Fibroblast of skin of right quadriceps (primary cell): ENCODE results near the gene MIEF1.
"Not testable (repeated sequence)": the region's sequence is repeated elsewhere in the genome, so short reads cannot be mapped to it uniquely, and the experiment has no call there.

Source experiments
- DNase-seq: peaks from one replicate; pipeline ENCODE4 v3.0.0-alpha.2; 2013

MIEF1 gene

GRCh38 chr22:39517470-39517869, 15.4 kb downstream of the MIEF1 start:
- DNase-seq = no peak

DNA sequence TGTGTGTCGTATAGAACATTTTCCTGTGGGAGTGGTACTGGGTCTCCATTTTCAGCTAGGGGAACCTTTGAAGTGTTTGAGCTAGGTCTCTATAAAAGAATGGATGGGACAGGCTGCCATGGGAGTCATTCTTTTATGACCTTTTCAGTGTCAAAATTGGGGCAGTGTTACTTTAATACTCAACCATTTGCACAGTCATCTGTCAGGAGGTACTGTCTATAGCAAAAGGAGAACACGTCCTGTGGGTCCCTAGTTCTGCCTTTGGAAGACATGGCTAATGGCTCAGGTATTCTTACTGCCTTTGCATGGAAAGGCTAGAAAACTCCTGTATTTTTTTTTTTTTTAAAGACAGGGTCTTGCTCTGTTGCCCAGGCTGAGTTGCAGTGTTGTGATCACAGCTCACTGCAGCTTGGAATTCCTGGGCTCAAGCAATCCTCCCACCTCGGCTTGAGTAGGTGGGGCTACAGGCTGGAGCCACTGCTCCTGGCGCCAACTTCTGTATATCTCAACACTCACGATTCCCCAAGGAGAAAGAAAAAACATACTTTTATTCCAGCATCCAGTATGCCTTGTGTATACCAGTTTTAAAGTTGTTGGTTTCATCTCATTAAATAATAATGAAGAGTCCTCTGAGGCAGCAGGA, 16.2 kb downstream of the MIEF1 start:
- DNase-seq = no peak

DNA sequence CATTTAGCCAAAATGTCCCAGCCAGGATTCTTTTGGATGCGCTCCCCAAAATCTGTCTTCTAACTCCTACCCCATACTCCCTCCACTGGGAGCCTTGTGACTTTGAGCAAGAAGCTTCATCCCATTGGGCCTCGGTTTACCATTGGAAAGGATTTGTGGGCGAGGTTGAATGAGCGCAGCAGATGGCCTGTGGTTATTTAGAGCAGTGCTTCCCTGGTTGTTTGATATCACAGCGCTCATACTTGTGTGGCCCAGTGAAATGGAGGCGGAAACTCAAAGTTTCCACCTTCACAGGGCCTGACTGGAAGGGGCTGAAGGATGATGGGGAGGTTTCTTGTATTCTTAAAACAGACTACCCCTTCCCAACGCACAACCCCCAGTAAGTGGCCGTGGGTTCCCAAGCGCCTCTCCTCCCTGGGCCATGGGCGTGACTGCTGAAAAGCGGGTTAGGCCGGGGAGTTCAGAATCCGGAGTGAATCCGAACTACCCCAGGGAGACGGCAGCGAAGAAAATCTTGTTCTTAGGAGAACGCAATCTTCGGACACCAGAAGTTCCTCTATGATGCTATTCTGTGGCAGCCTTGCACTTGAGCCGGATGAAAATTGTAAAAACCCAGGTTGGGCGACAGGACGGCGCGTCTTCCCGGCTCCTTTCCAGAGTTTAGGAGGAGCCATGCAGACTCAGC, 17.0 kb downstream of the MIEF1 start:
- no peak for DNase-seq

GRCh38 chr22:39519681-39520225, 17.7 kb downstream of the MIEF1 start:
- DNase-seq = peak; percentile 59

DNA sequence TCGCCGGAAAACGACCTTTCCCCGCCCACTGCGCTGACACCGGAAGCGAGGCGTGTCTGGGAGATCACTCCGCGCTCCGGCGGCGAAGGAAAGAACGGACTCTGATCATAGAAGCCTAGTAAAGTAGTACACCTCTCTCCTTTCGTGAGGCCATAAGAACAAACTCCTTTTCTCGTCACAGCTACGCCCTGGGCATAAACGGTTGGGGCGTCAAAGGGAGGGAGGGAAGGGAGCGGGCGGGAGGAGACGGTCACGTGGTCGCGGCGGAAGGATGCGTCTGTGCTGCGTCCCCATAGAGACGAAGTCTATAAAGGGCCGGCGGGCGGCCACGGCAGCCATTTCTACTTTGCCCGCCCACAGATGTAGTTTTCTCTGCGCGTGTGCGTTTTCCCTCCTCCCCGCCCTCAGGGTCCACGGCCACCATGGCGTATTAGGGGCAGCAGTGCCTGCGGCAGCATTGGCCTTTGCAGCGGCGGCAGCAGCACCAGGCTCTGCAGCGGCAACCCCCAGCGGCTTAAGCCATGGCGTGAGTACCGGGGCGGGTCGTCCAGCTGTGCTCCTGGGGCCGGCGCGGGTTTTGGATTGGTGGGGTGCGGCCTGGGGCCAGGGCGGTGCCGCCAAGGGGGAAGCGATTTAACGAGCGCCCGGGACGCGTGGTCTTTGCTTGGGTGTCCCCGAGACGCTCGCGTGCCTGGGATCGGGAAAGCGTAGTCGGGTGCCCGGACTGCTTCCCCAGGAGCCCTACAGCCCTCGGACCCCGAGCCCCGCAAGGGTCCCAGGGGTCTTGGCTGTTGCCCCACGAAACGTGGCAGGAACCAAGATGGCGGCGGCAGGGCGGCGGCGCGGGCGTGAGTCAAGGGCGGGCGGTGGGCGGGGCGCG, 18.4 kb downstream of the MIEF1 start, which contains the start of gene ATF4:
ATF4 (plus strand) TSS at position 337 of the 880 bp plus-strand sequence. CDS start 884 bp downstream, outside the sequence.
- peak; percentile 100 for DNase-seq

DNA sequence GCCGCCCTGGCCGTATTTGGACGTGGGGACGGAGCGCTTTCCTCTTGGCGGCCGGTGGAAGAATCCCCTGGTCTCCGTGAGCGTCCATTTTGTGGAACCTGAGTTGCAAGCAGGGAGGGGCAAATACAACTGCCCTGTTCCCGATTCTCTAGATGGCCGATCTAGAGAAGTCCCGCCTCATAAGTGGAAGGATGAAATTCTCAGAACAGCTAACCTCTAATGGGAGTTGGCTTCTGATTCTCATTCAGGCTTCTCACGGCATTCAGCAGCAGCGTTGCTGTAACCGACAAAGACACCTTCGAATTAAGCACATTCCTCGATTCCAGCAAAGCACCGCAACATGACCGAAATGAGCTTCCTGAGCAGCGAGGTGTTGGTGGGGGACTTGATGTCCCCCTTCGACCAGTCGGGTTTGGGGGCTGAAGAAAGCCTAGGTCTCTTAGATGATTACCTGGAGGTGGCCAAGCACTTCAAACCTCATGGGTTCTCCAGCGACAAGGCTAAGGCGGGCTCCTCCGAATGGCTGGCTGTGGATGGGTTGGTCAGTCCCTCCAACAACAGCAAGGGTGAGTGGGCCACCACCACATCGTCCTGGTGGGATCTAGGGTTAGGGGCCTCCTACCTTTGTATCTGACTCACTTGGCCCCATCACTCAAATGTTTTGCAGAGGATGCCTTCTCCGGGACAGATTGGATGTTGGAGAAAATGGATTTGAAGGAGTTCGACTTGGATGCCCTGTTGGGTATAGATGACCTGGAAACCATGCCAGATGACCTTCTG, 19.2 kb downstream of the MIEF1 start:
- not testable (repeated sequence) for DNase-seq

DNA sequence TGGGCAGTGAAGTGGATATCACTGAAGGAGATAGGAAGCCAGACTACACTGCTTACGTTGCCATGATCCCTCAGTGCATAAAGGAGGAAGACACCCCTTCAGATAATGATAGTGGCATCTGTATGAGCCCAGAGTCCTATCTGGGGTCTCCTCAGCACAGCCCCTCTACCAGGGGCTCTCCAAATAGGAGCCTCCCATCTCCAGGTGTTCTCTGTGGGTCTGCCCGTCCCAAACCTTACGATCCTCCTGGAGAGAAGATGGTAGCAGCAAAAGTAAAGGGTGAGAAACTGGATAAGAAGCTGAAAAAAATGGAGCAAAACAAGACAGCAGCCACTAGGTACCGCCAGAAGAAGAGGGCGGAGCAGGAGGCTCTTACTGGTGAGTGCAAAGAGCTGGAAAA, 20.0 kb downstream of the MIEF1 start:
- not testable (repeated sequence) for DNase-seq

DNA sequence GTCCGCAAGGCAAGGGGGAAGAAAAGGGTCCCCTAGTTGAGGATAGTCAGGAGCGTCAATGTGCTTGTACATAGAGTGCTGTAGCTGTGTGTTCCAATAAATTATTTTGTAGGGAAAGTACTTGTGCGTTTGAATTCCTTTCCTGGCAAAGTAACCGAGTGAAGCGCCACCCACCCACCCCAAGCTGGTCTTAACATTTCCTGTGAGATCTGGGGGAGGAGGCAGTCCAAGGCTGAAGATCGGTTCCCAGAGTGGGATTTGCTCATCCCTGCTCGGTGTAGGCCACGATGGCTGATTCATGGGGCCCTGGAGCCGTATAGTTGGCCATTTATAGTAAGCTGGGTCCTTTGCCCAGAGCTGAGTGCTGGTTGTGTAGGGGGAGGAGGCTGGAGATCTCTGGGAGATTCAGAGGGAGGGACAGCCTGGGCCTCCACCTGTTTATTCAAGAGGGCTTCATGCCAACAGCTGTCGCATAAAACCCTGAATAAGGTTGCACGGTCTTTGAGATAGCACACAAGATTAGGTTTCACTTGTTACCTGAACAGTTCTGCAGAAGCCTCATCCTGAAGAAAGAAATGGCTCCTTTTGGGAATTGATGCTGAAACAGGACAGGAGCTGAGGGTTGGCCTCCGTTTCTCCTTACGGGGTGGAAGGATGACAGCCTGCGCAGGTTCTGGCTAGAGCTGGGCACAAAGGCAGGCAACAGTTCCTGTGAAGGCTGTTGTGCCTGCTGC, 20.6 kb downstream of the MIEF1 start:
- DNase-seq = peak; percentile 65

GRCh38 chr22:39524089-39524752, 22.1 kb downstream of the MIEF1 start:
- no peak for DNase-seq

DNA sequence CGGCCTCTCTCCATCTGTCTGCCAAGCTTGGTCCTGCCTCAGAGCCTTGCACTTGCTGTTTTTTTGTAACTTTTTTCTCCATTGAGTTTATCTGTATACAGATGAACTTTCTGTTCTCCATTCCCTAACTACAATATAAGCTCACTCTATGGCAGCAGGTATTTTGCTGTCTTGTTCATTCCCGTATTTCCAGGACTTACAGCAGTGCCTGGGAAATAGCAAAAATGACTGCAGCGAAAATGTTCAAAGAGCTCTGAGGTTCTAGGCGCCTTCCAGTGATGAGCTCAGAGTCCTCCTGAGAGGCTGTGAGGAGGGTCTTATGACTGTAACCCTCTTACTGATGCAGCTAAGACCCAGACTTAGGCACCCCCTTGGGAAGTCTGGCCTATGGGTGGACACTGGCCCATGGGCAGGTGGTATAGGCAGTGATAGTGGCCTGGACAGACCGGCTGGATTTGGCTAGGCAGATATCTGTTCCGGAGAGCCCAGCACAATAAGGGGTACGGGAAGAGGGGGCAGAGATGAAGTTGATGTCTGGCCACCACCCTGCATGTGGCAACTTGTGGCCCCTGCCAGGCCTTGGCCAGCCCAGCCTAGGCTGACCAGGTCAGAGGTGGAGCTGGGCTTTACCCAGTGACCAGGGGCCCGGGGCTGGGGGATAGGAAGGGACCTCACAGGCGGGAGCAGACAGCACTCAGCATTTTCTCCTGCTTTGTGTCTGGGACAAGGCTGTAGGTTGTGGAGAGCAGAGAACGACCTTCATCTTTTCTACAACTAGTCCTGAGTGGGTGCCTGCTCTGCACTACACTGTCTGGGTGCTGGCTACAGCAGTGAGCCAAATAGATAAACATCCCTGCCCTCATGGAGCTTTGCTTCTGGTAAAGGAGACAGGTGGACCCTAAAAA, 22.9 kb downstream of the MIEF1 start:
- DNase-seq = no peak

GRCh38 chr22:39525658-39525975, 23.5 kb downstream of the MIEF1 start:
- no peak for DNase-seq

DNA sequence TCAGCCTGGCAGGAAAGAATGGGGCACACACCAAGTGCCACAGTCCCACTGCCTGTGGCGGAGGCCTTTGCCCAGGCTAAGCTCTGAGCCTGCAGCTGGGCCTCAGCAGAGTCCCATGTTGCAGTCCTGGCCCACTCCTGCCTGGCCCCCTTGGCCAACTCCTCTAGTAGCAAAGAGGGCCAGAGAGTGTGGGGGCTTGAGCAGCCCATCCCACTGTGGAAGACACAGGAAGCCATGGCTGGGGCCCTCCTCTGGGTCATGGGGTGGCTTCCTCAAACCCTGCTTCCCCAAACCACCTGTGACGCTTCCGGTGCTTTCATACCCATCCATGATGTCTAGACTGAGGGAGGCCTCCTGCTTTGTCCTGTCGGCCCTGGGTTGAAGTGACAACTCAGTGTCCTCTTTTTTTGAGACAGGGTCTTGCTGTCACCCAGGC, 24.7 kb downstream of the MIEF1 start:
- no peak for DNase-seq

GRCh38 chr22:39527481-39527961, 25.4 kb downstream of the MIEF1 start:
- no peak for DNase-seq

DNA sequence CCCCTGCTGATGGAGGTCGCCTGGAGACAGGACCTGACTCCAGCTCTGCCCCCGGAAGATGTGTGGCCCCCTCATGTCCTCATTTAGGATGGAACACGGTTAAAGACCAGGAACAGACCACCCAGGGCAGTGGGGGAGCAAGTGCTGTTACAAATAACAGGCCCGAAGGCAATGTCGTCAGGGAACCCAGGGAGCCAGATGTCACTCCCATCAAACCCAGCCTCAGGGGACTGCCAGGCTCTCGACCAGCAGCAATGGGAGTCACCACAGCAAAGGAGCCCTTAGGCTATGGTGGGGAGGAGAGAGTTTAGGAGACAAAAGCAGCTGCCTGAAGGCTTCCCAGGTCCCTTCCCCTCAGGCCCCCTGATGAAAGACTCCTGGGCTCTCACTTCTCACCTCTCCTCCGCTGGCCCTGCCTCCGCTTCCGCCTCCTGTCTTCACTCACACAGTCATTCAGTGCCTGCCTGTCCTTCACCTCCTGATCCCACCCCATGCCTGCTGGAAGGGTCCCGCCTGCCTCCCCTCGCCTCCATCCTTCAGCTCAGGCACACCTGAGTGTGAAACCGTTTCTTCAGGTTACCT, 26.1 kb downstream of the MIEF1 start:
- no peak for DNase-seq

GRCh38 chr22:39528681-39529486, 26.8 kb downstream of the MIEF1 start:
- DNase-seq = peak; percentile 86

GRCh38 chr22:39529487-39529851, 27.4 kb downstream of the MIEF1 start:
- no peak for DNase-seq

GRCh38 chr22:39530116-39530515, 28.0 kb downstream of the MIEF1 start:
- no peak for DNase-seq

- peak; percentile 56 for DNase-seq
These were observed 28.7 kb downstream of the MIEF1 start for GRCh38 chr22:39530692-39531331.
